Ishikawa (cell line): Measurements from ENCODE around the gene ADAM33.

Experiments
- CEBPB ChIP-seq: IDR thresholded peaks from 2 replicates; pipeline ENCODE4 v1.6.1; 2012
- CREB1 ChIP-seq: IDR thresholded peaks from 2 replicates; pipeline ENCODE4 v1.6.1; 2012; ENCODE audit warnings: low read depth
- EGR1 ChIP-seq: IDR thresholded peaks from 2 replicates; pipeline ENCODE4 v1.6.1; 2012
- EP300 ChIP-seq: IDR thresholded peaks from 2 replicates; pipeline ENCODE4 v1.6.1; 2012; ENCODE audit warnings: borderline replicate concordance
- FOXM1 ChIP-seq: IDR thresholded peaks from 2 replicates; pipeline ENCODE4 v1.6.1; 2012; ENCODE audit warnings: low read depth, borderline replicate concordance
- NFIC ChIP-seq: IDR thresholded peaks from 2 replicates; pipeline ENCODE4 v1.6.1; 2012
- RAD21 ChIP-seq: IDR thresholded peaks from 2 replicates; pipeline ENCODE4 v1.6.1; 2012; ENCODE audit warnings: low read depth
- REST ChIP-seq: IDR thresholded peaks from 2 replicates; pipeline ENCODE4 v1.6.1; 2012; ENCODE audit warnings: low read depth, mild to moderate bottlenecking
- TAF1 ChIP-seq: IDR thresholded peaks from 2 replicates; pipeline ENCODE4 v1.6.1; 2012; ENCODE audit warnings: low read depth, mild to moderate bottlenecking
- TCF12 ChIP-seq: IDR thresholded peaks from 2 replicates; pipeline ENCODE4 v1.6.1; 2012; ENCODE audit warnings: low read depth
- TEAD4 ChIP-seq: IDR thresholded peaks from 2 replicates; pipeline ENCODE4 v1.6.1; 2012
- USF1 ChIP-seq: IDR thresholded peaks from 2 replicates; pipeline ENCODE4 v1.6.1; 2012
- YY1 ChIP-seq: IDR thresholded peaks from 2 replicates; pipeline ENCODE4 v1.6.1; 2012; ENCODE audit warnings: low read depth
- ZBTB7A ChIP-seq: IDR thresholded peaks from 2 replicates; pipeline ENCODE4 v1.6.1; 2012; ENCODE audit warnings: low read depth
- TF ChIP-seq, protein P1 (sequence below): IDR thresholded peaks from 2 replicates; pipeline ENCODE4 v1.6.1; 2012

Gene ADAM33

DNA sequence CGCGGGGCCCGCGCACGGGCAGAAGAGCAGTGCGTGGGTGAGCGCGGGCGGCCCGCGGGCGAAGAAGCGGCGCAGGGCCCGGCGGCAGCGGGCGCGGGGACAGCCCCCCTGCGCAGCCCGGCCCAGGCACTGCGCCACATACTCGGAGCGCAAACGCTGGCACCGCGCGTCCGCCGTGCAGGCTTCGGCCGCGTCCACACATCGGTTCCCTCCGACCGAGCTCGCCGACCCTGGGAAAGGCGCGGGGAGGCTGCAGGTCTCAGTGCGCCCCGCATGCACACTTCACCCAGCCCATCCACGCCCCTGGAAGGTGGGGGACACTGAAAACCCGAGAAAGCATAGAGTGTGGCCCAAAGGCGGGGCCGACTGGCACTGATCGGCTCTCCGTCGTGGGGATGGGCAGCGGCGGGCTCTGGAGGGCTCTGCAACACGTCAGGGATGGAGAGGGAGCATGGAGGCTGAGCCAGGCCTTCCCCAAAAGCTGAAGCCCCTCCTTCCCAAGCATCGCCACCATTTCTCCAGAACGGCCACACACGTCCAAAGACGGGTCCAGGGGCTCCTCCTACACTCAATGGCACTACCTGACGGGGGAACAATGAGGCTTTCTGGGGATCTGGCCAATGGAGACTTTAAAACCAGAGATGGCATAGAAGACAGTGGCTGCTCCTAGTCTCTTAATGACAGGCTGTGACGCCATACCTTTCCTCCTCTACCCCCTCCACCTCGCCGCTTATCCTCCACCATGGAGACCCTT lies 20.6 kb downstream of the ADAM33 start:
- TF ChIP-seq FOXM1 (no peak), CEBPB (no peak), CREB1 (no peak), YY1 (no peak), EP300 (no peak), TCF12 (no peak), RAD21 (no peak), USF1 (no peak), NFIC (no peak), ZBTB7A (no peak), REST (no peak), TEAD4 (no peak), TAF1 (no peak), EGR1 (no peak)
- TF ChIP-seq, protein P1, sequence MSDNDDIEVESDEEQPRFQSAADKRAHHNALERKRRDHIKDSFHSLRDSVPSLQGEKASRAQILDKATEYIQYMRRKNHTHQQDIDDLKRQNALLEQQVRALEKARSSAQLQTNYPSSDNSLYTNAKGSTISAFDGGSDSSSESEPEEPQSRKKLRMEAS: no peak

DNA sequence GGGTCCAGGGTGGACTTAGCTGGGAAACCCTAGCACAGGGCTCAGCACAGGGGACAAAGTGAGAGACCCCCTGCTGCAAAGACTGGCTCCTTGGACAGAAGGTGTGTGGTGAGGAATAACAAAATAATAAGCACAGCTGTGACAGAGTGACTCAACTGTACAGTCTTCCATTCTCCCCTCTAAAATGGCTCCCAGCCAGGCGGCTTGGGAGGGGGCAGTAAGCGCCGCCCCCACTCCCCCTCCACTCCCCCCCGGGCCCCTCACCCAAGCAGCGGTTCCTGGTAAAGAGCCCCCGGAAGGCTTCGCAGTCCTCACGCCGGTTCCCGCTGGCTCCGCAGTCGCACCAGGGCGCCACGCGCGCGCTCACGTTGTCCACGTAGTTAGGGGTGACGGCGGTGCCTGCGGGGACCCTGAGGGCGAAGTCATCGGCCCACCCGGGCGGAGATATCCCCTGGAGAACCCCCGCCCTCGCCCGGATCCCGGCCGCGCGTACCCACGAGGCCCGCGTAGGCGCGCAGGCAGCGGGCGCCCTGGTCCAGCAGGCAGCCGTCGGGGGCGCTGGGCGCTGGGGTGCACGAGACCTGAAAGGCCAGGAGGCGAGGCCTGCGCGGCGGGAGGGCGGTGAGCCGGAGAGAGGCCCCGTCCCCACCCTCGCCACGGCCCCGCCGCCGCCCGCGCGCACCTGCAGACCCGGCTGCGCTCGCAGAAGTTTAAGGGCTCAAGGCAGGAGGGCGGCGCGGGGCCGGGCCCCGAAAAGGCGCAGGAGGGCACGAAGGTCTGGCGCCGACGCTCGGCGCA lies 21.3 kb downstream of the ADAM33 start:
- TF ChIP-seq EP300 (no peak), TCF12 (no peak), USF1 (no peak), EGR1 (no peak), TEAD4 (no peak), TAF1 (no peak), FOXM1 (no peak), YY1 (no peak), CREB1 (no peak), RAD21 (no peak), CEBPB (no peak), REST (no peak), ZBTB7A (no peak), NFIC (no peak)
- TF ChIP-seq, protein P1: no peak

DNA sequence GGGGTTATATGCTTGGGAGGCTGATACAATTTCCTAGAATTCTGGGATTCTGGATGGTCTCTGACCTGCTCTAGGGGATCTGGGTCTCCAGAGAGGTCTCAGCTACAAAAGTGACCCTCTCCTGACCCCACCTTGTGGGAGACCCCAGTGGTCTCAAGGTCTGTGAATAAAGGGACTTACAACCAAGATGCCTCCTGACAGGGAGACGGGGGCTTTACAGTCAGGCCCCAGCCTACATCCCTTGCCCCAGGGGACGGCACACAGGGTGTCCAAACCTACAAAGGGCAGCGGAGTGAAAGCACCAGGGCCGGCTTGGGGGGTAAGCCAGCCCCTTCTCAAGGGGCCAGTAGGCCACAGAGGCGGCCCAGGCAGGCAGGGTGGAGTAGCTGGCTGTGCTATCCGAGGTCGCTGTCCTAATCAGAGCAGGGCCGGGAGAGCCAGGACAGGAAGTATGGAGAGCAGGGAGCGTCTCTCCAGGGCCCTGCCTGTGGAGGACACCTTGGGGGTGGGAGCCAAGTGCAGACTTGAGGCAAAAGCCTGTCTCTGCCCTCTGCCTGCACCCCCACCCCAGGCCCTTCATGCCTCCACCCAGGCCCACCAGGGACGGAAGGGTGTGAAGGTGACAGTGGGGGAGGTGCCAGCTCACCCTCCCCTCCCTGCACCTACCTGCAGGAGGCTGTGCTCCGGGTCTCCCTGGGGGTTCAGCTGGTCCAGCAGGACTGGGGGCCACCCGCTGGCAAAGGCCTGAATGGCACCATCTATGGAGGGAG lies 22.1 kb downstream of the ADAM33 start:
- TF ChIP-seq TAF1 (no peak), TCF12 (no peak), TEAD4 (no peak), FOXM1 (no peak), NFIC (no peak), EGR1 (no peak), YY1 (no peak), CREB1 (no peak), USF1 (no peak), RAD21 (no peak), CEBPB (no peak), EP300 (no peak), ZBTB7A (no peak), REST (no peak)
- TF ChIP-seq, protein P1: no peak
